Activated CD8-positive, alpha-beta T cell treated with anti-CD3 and anti-CD28 coated beads for 36 hours (primary cell): Measurements from ENCODE around the gene TMOD4. TPM values are rescaled to one million over a fixed set of nuclear protein-coding genes. Genes with fewer than 3 reads are reported as not detected.

ENCODE experiments used
- ATAC-seq: fragments of 200-7000 bp; cut with Tn5 transposase; one replicate; pipeline ENCODE4 v1.10.0; 2021; ENCODE audit warnings: mild to moderate bottlenecking, moderate library complexity
- CTCF ChIA-PET: fragments of 350-600 bp; sonication (Branson Sonifier 250); formaldehyde crosslinking; loops from one replicate; lab custom pipeline; 2021; ENCODE audit warnings: antibody characterized with exemption; lab: Charles Lee
- POLR2A ChIA-PET: fragments of 350-600 bp; sonication (Branson Sonifier 250); formaldehyde crosslinking; loops from one replicate; lab custom pipeline; 2021; ENCODE audit warnings: antibody characterized with exemption; lab: Charles Lee
- DNase-seq: peaks from one replicate; pipeline ENCODE4 v3.0.0-alpha.2; 2020
- H3K27ac Mint-ChIP-seq: one replicate; pipeline ENCODE4 v1.8.0; 2021; ENCODE audit warnings: mild to moderate bottlenecking, mixed read lengths
- H3K27me3 Mint-ChIP-seq: one replicate; pipeline ENCODE4 v1.8.0; 2021; ENCODE audit warnings: mixed read lengths
- H3K36me3 Mint-ChIP-seq: one replicate; pipeline ENCODE4 v1.8.0; 2021; ENCODE audit warnings: low read depth, mixed read lengths
- H3K4me1 Mint-ChIP-seq: one replicate; pipeline ENCODE4 v1.8.0; 2021; ENCODE audit warnings: low read depth, mixed read lengths
- H3K4me3 Mint-ChIP-seq: one replicate; pipeline ENCODE4 v1.8.0; 2021; ENCODE audit warnings: mild to moderate bottlenecking, moderate library complexity, mixed read lengths
- H3K9me3 Mint-ChIP-seq: one replicate; pipeline ENCODE4 v1.8.0; 2021; ENCODE audit warnings: mixed read lengths
- intact Hi-C: fragments of 100-400 bp; cut with micrococcal nuclease; formaldehyde crosslinking; loops from one replicate; pipeline ENCODE4 v1.10.0; 2022
- total RNA-seq, 2 experiments: library from RNA; stranded (reverse); gene quantifications; one replicate each; pipeline ENCODE4 v1.2.3, GENCODE V29; 2021
- TF ChIP-seq, protein P1 (sequence below): fragments of 200-600 bp; IDR thresholded peaks from one replicate; pipeline ENCODE4 v1.8.0; 2022; ENCODE audit warnings: antibody characterized with exemption, mild to moderate bottlenecking

Gene TMOD4
- total RNA-seq, 2 experiments from 2014 or later: 1.9 to 2.5 TPM

- ChIA-PET POLR2A (interaction anchor here (0.6 to 0.9 kb wide), 2 partner anchors 11 to 63 kb away, joined by 3 read pairs; no protein-coding TSS in a partner anchor), CTCF (interaction anchor here (0.7 to 2.3 kb wide), 8 partner anchors 12 to 77 kb away, joined by 3 to 8 read pairs (median 4); partner anchors contain the start of genes TNFAIP8L2 and VPS72)
- no peak for DNase-seq
- Mint-ChIP-seq H3K36me3 (peaks cover 25% of the 10 kb centered on the region), H3K4me1 (no peaks in the 10 kb centered on the region), H3K27me3 (no peaks in the 10 kb centered on the region), H3K4me3 (no peak overlapping the region), H3K9me3 (no peaks in the 10 kb centered on the region), H3K27ac (peak overlapping the region; percentile 70)
- ATAC-seq: no peak
- intact Hi-C loops: no loop called here
- TF ChIP-seq, protein P1, sequence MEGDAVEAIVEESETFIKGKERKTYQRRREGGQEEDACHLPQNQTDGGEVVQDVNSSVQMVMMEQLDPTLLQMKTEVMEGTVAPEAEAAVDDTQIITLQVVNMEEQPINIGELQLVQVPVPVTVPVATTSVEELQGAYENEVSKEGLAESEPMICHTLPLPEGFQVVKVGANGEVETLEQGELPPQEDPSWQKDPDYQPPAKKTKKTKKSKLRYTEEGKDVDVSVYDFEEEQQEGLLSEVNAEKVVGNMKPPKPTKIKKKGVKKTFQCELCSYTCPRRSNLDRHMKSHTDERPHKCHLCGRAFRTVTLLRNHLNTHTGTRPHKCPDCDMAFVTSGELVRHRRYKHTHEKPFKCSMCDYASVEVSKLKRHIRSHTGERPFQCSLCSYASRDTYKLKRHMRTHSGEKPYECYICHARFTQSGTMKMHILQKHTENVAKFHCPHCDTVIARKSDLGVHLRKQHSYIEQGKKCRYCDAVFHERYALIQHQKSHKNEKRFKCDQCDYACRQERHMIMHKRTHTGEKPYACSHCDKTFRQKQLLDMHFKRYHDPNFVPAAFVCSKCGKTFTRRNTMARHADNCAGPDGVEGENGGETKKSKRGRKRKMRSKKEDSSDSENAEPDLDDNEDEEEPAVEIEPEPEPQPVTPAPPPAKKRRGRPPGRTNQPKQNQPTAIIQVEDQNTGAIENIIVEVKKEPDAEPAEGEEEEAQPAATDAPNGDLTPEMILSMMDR: no peak
Observed at GRCh38 chr1:151176514-151177045, 799 bp upstream of the TMOD4 start.

DNA sequence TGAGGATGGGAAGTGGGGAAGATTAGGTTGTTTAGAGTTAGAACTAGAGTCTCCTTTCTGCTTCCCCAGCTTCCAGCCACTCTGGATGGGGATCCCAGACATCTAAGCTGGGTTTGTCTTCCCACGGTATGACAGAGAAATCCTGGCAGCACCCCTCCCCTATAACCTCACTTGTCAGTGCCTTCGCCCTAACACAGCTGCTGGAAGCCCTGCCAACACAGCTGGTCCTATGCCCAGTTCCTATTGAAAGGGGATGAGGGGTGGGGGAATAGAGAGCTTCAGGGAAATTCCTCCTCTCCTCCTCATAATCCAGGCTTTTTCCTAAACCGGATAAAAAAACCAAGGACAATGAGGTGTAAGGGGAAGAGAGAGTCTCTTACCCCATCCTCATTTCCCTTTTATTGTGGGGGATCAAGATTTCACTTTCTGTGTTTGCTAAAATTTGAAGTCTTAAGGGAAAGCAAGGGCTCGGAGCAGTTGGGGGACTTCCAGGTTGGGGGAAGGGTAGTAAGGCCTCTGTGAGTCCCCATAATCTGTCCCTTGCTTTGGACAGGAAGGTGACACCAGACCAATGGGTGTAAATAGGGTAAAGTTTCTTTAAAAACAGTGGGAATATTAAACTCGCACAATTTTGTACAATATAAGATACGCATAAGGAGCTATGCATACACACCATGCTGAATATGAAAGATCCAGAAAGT, 590 bp downstream of the TMOD4 start:
- no peak for ATAC-seq
- H3K36me3 Mint-ChIP-seq: peaks cover 18% of the 10 kb centered on the region
- H3K27me3 Mint-ChIP-seq: no peaks in the 10 kb centered on the region
- H3K4me3 Mint-ChIP-seq: no peak overlapping the region
- no peak overlapping the region for H3K27ac Mint-ChIP-seq
- TF ChIP-seq, protein P1: no peak
- H3K9me3 Mint-ChIP-seq: no peaks in the 10 kb centered on the region
- POLR2A ChIA-PET: interaction anchor here (0.9 to 1.7 kb wide), 2 partner anchors 13 to 14 kb away, joined by 3 to 7 read pairs; partner anchors contain the start of gene VPS72
- no peaks in the 10 kb centered on the region for H3K4me1 Mint-ChIP-seq
- DNase-seq: no peak
- CTCF ChIA-PET: interaction anchor here (0.9 to 2.3 kb wide), 6 partner anchors 32 to 77 kb away, joined by 3 to 8 read pairs (median 3); no protein-coding TSS in a partner anchor
- intact Hi-C loops: no loop called here

DNA sequence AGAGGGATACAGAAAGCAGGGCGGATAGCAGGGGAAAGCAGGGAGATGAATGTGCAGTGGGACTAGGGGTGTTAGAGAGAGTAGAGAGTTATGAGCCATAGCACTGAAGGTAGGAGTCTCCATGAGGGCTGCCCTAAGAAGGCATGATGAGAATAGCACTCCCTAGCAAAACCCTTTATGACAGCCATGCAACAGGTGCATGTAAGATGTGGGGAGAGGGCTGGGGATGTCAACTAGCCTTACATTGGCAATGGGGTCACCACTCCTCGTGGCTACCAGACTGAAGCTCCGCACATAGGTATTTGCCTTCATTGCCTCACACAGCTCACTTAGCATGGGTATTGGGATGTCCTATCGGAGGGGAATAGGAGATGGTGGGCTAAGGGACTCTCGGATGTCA, 4.6 kb downstream of the TMOD4 start:
- H3K4me1 Mint-ChIP-seq: peaks cover 15% of the 10 kb centered on the region
- no peaks in the 10 kb centered on the region for H3K9me3 Mint-ChIP-seq
- H3K27ac Mint-ChIP-seq: no peak overlapping the region
- ATAC-seq (no peak), DNase-seq (no peak)
- ChIA-PET POLR2A (interaction anchor here (0.9 to 1.3 kb wide), 4 partner anchors 11 to 18 kb away, joined by 3 read pairs; partner anchors contain the start of gene VPS72), CTCF (interaction anchor here (1.0 to 1.1 kb wide), 2 partner anchors 22 to 81 kb away, joined by 4 read pairs; no protein-coding TSS in a partner anchor)
- H3K4me3 Mint-ChIP-seq: no peak overlapping the region
- H3K36me3 Mint-ChIP-seq: peaks cover 33% of the 10 kb centered on the region
- intact Hi-C loops: no loop called here
- H3K27me3 Mint-ChIP-seq: no peaks in the 10 kb centered on the region
- TF ChIP-seq, protein P1: no peak

GRCh38 chr1:151167116-151167515, 8.7 kb downstream of the TMOD4 start:
- peak overlapping the region; percentile 94 for H3K27ac Mint-ChIP-seq
- intact Hi-C loops: no loop called here
- ChIA-PET POLR2A (interaction anchor here (1.0 to 3.3 kb wide), 4 partner anchors 10 to 72 kb away, joined by 3 to 25 read pairs (median 12); partner anchors contain the start of genes TNFAIP8L2 and VPS72), CTCF (interaction anchor here (1.1 to 2.6 kb wide), 7 partner anchors 10 to 171 kb away, joined by 3 to 13 read pairs (median 5); partner anchors contain the start of genes TNFAIP8L2 and VPS72)
- ATAC-seq: no peak
- no peak for DNase-seq
- H3K27me3 Mint-ChIP-seq: no peaks in the 10 kb centered on the region
- H3K4me3 Mint-ChIP-seq: peak overlapping the region; percentile 91
- H3K36me3 Mint-ChIP-seq: peaks cover 42% of the 10 kb centered on the region
- peaks cover 38% of the 10 kb centered on the region for H3K4me1 Mint-ChIP-seq
- H3K9me3 Mint-ChIP-seq: no peaks in the 10 kb centered on the region
- TF ChIP-seq, protein P1: no peak
